Fibroblast of upper back skin (primary cell): ENCODE results near the gene FSTL4.

Source experiments
- DNase-seq: peaks from one replicate; pipeline ENCODE4 v3.0.0-alpha.2; 2013

FSTL4 gene

DNA sequence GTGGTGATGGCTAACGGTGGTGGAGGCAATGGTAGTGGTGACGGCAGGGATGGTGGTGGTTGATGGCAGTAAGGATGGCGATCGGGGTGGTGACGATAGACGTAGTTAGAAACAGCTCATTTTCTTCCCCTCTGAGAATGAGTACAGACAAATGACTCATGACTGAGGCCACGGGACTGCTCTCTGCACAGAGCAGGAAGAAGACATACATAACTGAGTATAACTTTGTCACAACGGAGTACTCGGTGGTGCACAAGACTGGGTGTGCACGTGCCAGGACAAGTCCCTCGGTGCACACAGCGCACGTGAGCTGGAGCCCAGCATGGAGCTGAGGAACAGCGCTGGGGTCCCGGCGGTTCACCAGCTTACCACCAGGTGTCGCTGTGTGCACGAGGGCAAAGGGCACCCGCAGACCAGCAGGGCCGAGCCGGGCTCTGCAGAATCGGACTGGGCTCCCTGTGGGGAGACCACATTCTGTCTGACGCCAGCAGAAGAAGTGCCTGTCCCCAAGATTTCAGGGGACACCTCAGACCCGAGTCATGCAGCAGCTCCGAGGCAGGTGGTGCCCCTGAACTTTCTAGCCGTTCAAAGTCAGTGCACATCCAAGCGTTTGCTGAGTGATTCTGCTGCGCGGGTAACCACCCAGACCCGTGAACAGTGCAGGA is 188.6 kb downstream of the FSTL4 start:
- DNase-seq = peak; percentile 23

DNA sequence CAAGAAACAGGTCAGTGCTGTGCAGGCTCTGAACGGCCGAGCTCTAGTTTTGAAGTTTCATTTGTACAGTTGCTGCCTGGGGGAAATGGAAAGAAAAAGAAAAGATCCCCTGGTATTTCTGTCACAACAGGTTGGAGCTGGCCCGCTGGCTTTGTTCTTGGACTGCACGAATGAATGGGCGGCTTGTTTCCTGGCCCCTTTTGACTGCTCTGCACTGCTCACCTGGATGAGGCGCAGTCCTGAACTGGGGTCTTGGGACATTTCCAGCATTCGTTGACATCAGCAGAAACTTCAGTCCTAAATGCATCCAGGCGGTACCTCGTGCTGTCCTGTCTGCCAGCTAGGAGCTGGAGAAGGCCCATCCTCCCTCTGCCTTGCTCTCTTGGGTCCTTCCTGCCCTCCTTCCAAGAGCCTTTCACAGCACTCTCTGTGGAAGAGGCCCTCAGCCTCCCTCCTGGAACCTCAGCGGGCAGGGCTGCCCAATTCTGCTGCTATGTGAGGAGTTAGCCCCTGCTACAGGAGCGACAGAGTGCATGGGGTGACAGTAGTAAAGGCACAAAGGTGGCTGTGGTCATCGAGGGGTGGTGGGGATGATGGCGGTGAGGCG is 189.2 kb downstream of the FSTL4 start:
- no peak for DNase-seq

DNA sequence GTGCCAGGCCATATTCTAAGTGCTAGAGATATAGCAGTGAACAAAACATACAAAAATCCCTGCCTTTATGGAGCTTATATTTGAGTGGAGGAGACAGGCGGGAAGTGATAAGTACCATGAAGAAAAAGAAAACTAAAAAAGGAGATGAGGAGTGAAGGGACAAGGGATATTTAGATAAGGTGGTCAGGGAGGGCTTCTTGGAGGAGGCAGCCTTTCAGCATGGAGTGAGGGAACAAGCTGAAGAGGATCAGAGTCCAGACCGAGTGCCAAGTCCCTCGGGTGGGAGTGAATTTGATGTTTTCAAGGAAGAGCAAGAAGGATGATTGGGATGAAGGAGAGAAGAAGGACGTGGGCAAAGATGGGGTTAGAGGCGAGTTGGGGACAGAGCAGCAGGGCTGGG is 190.5 kb downstream of the FSTL4 start:
- DNase-seq = no peak

DNA sequence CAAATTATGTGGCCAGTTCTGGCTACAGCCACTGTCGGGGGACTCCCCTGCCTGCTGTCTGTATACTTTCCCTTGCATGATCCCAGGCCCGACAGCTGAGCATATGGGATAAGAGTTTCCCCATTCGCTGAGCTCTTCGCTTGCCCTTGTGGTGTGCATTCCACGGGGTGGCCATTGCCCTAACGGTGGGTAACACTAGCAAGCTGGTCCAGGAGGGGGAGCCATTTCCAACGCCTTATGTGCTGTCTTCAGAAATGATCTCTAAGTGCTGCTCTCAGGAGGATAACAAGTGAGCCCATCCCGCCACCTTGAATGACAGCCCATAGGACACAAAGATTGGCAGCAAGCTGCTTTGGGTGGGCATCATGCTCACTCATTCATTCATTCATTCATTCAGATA is 190.9 kb downstream of the FSTL4 start:
- peak; percentile 3 for DNase-seq

DNA sequence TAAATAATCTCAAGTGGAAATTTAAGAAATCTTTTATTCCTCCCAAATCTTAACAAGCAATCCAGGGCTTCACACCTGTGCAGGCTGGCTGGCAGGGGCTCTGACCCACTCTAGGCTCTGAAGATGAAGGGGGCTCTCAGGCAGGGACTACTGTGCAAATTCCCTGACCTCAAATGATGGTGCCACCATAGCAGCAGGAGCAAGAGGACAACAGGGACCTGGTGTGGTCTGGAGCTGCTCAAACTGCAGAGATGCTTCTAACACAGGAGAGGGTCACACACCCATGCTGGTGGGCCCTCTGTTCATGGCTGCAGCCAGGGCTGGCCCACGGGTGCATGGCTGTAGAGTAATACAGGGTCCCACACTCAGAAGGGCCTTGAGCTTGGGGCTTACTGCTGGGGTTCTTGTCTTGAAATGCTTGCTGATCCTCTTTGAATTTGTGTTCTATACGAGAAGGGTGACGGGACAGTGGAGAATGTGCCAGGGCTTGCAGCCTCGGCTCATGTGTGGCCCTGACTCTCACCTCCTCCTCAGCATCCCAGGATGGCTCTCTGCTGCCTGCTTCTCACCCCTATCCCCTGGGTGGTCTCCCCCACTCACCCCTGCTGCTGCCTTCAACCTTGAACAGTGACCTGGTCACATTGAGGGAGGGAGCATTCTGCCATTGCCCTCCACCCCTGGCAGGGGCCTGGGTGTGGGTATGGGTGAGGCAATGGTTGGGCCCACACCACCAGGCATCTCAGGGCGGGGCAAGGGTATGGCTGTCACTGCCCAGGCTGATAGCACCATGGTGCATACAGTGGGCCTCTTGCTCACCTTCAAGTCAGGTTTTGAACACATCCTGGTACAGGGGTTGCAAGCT is 191.7 kb downstream of the FSTL4 start:
- no peak for DNase-seq

DNA sequence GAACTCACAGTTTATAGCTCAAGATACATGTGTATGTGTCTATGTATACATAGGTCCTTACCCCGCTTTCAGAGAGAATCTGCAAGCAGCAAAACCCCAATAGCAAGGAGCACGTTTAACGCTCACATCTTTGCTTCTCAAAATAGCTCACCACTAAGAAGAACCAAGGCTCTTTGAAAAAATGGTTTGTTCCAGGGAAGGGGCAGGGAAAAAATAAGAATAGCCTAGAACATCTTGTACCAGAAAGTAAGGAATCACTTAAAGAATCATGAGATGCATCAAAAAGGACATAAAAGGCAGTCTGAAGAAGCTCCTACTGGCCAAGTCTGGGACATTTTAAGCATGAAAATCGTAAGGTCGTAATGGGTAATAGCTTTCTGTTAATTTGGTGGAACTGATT is 196.4 kb downstream of the FSTL4 start:
- DNase-seq = no peak

DNA sequence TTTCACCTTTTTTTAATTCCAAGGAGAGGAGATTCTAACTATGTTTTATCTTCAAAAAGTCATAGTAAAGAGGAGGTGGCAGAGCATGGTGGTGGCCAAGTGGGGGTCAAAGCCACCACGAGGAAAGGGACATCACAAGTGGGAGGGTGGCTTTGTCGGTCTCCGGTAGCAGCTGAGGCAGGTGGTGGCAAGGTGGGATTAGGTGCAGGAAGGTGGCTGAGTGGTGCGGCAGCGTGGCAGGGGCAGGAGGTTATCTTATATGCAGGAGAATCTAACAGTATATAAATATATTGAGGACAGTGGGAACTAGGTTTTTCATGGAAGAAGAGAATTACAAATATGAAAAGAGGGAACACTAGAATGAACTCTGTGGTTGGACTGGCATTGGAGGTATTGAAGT is 196.8 kb downstream of the FSTL4 start:
- DNase-seq = no peak

DNA sequence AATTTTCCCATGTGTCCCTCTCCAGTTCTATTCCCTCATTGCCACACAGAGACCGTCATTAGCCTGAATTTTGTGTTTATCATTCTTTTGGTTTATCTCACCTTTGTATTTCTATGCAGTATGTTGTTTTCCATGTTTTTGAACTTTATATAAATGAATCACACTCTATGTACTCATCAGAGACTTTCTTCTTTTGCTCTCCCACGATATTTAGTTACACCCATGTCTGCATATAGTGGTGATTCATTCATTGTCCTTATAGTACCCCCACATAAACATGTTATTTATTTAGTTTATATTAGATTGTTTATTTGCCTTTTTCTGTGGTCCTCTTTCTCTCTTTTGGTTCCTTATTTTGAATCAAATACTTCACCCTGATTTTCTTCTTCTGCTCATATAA is 199.7 kb downstream of the FSTL4 start:
- no peak for DNase-seq

DNA sequence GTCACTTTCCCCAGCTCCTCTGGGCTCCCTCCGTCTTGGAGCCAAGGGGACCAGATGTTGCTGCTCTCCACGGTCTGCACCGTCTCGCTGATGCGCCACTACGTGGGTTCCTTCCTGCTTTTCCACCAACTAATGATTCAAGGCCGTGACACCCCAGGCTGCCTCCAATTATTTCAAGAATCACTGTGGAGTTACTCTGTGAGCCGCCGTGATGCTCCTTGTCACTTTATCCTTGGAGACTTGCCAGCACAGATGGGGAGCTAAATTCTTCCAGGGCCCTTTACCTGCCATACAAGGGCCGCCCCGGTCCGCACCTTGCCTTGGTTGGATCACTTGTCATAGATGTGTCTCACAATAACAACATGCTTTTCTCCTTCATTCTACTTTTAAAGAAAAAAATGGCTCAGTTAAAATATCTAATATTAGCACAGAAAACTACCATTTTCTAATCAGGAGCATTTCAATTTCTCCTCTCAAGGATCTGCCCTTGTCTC is 202.0 kb downstream of the FSTL4 start:
- DNase-seq = no peak

DNA sequence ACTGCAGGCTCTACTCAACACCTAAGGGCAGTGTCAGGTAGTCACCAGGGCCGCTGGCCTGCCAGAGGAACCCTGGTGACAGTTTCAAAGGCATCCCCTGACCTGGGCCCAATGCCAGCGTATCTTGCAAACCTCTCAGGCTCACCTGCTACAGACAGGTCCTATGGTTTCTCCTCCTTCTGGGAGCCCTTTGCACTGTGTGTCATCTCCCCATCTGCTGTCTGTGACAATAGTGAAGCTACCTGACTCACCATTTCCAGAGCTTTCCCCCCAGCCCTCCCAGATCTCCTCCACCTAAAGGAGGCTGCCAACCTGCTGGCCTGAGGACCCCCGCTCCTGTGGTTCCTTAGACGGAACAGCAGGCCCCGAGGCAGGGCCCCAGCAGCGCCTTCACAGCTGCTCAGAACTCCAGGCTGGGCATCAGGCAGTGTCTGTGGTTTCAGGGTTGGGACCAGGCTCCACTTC is 203.1 kb downstream of the FSTL4 start:
- no peak for DNase-seq

DNA sequence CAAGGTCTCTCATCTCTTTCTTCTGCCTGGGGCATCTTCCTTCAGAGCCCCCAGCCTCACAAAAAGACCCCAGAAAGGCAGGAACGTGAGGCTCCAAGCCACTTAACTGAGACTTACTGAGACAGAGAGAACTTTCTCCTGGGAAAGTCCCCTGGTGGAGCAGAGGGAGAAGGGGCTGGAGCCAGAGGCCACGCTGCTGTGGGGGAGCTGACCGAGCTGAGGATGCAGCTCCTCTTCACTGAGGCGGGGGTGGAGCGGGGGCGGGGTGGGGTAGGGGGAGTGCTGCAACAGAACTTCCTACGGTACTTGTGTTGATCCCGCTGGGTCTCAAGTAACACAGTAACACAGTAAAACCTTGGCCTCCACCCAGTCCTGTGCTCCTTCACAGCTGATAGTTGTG is 204.0 kb downstream of the FSTL4 start:
- DNase-seq = no peak

DNA sequence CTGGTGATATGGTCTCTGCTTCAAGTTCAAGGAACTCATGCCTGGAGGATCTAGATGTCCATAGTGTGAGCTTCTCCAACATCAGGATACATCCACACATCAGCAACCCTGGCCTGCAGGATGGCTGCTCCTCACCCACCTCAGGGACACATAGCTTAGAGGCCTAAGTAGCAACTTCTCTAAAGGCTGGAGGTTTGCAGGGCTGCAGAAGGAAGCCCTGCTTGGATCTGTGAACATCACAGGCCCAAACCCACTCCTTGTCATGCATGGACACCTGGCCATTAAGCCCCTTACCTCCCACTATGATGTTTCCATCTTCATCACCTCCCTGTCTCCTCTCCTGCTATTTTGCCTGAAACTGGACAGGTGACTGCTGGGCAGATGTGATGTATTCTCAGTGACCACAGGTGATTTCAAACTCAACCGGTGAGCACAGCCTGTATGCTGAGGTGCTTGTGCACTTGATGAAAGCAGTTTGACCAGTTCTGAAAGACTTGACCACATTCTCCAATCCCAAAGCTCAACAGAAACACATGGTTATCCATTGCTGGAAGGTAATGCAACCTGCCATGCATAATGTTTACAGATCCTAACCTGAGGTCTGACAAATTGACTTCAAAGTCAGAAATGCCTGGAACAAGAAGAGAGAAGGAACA is 205.2 kb downstream of the FSTL4 start:
- no peak for DNase-seq

DNA sequence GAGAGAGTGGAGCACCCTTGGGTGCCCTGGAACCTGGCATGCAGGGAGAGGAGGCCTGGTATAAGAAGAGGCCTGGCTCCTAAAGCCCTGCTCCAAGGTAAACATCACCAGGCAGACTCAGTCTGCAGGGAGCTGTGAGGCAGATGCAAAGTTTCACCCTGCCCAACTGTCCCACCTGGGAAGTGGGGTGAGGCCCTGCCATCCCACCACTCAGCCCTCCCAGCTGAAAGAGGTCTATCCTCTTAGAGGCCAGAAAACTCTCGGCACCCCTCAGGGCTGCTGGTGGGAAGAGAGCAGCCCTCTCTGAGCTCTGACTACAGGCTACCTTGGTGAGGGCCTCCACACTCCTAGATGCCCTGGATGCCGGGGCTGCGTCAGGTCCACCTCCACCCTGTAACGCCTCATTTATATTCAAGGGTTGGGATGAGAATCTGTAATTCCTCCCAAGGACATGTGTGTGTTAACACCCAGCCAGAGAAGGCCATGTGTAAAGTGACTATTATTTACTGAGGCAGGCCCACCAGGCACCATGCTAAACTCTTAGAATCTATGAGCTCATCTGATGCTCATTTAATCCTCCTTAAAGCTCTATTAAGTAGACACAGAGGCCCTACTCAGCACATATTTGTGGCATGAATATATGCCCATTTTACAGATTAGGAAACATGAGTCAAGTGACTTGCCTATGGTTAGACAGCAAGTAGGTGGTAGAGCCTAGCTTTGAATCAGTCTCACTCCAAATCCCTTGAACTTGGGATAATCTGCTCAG is 205.9 kb downstream of the FSTL4 start:
- no peak for DNase-seq

DNA sequence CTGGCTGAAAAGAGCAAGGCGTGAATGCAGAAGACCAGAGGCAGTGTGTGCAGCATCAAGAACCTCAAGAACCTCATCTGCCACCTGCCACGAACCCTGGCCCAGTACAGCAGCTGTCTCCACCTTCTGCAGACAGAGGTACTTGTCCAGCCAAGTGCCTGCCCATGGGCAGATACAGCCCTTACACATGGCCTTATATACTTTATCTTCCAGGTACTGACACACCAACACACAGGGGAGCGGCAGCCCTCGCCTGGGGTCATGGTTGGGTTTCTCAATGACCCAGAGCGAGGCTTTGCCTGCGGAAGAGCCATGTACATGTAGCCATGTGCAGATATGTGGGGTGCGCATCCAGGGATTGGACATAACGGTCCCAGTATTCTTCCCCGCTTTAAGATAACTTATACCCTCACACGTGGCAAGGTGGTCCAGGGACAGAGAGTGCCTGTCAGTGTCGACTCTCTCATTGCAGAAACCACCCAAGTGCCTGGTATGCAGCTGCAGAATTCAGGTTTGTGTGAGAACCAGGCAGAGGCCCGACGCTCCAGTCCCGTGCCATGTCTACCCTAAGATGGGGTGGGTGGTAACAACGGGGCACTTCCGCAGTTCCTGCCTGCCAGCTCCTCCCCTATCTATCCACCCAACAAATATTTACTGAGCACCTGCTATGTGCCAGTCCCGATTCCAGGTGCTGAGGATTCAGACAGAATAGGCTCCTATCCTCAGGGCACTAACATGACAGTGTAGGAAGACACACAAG is 206.9 kb downstream of the FSTL4 start:
- DNase-seq = no peak

DNA sequence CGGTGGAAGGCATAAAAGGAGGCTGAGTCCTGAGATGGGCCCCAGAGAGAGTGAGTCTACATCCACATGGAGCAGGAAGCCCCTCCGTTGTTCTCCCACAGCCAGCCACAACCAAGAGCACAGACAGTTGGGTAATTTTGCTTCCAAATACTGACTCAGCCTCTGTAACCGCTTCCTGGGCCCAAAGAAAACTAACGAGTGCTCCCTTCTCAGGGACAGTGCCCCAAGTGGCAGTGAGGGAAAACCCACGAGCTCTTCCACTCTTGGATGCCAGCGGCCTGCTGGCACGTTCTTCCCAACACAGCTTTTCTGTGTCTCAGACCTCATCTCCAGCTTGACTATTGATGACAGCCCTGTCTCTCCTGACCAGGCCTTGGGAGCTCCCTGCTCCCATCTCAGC is 207.6 kb downstream of the FSTL4 start:
- no peak for DNase-seq

DNA sequence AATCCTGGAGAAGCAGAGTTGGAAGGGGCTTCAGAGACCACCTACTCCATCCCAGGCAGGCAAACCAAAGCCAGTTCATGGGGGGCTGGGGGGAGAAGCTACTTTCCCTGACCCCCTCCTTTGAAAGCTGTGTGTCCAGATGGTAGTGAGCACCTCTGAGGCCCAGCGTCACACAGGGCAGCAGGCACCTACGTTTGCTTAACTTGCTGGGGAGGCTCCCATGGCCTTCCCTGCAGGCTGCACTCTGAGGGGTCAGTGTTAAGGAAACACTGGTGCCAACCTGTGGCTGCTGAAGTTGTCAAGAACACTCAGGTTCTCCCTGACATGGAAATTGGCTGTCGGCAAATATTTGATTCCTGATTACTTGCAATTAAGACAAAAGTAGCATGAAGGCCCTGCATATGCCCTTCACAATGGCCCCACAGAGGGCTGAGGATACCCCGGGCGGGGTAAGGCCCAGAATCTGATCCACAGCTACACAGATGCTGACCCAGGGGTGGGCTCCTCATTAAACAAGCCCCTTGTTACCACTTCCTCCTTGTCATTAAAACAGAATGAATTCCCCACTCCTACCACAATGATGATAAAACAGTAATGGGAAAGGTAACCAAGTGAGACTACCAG is 208.5 kb downstream of the FSTL4 start:
- no peak for DNase-seq

DNA sequence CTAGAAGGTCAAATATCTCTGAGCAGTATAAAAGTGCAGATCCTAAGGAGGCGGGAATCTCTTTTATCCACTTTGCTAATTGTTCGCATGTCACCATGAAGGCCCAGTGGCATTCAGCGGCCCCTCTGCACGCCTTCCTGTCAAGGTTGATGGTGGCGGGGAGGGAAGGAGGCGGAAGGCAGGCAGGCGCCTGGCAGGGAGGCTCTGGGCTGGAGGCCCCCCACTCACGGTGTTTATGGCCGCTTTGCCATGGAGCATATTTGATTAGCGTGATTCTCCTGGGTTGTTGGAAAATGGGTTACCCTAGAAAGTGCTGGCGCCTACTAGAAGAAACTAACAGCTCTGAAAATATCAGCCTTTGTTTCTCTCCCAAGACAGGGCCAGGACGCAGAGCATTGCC is 209.6 kb downstream of the FSTL4 start:
- DNase-seq = no peak

DNA sequence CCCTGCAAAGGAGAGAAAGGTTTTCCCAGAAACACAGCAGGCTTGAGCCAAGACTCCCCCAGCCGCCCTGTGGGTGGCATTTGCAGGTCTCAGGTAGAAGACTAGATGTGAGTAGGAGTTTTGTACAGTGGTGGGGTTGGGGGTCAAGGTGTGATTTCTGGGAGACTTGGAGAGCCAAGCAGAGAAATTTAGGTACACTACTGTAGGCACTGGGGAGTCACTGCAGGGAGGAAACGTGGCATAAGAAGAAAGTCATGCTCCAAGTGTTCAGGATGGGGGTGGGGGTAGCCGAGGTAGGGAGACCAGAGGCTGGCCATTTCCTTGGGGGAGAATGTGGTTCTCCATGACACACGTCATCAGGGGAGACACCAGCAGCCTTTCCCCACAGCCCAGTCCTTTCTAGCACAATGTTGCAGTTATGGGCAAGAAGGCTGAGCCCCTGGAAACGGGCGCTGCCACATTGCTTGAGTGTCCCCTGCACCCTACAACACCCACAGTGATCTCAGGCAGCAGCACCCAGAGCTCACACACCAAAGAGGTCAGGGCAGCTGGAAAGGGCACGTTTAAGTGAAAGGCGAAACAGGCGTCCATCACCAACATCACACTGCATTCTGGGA is 210.5 kb downstream of the FSTL4 start:
- DNase-seq = no peak

DNA sequence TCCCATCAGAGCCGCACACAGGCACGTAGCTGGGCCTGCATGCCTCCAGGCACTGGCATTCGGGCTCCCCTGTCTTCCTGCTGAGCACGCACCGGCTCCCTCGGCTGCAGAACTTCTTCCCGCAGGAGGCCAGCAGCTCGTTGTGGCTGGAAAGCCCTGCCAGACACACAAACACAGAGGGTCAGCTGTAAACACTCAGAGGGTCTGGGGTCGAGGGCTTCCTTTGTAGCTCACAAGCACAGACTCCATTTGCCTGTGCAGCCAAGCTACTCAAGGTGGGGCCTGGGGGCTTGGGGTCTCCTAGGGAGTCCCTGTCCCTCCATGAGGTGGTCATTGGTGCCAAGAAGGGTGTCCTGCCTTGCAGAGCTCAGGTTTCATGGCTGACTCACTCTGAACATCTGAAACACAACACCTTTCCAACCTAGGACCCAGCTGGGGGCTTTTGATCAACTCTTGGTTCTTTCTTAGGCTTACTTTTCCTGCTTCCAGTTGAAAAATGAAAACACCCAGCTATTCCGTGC is 211.4 kb downstream of the FSTL4 start:
- DNase-seq = no peak

DNA sequence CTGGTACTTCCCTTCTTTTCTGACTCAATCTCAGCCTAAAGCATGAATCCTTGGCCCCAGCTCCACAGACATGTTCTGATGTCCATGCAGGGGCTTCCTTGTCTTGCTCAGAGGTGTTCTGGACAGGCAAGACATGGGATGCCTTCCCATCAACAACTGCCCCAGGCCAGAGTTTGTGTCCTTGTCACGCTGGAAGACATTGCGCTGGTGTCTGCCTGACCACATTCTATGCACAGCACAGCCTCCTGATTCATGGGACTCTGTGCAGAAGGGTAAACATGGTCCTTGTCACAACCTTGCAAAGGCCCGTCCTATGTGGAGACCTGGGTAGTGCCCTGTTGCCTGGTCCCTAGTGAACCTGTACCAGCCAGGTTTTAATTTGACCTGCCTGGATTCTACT is 212.2 kb downstream of the FSTL4 start:
- no peak for DNase-seq
